Nephron (organoid): ENCODE data around the gene DIAPH2.

Experiments
- H3K27ac Mint-ChIP-seq, 3 experiments: 2 replicates each; pipeline ENCODE4 v1.8.0; 2020; ENCODE audit warnings: mixed read lengths in 3 of 3, mild to moderate bottlenecking in 2 of 3, moderate library complexity in 1 of 3
- H3K27me3 Mint-ChIP-seq: 2 replicates; pipeline ENCODE4 v1.8.0; 2021; ENCODE audit warnings: low read depth, mild to moderate bottlenecking, moderate library complexity, mixed read lengths
- H3K36me3 Mint-ChIP-seq: 2 replicates; pipeline ENCODE4 v1.8.0; 2020; ENCODE audit warnings: low read depth, mixed read lengths
- H3K4me1 Mint-ChIP-seq: 2 replicates; pipeline ENCODE4 v1.8.0; 2020; ENCODE audit warnings: mixed read lengths
- H3K4me3 Mint-ChIP-seq, 3 experiments: 2 replicates each; pipeline ENCODE4 v1.8.0; 2020; ENCODE audit warnings: mild to moderate bottlenecking in 3 of 3, mixed read lengths in 3 of 3, moderate library complexity in 2 of 3
- H3K9me3 Mint-ChIP-seq: 2 replicates; pipeline ENCODE4 v1.8.0; 2020; ENCODE audit warnings: mixed read lengths
- TF ChIP-seq, protein P1 (sequence below), 3 experiments: fragments of 200-600 bp; sonication (generic); IDR thresholded peaks; one replicate each; pipeline ENCODE4 v1.5.0; 2021; ENCODE audit warnings: antibody characterized with exemption in 3 of 3; ENCODE audit not compliant: unreplicated experiment in 3 of 3

The DIAPH2 gene

DNA sequence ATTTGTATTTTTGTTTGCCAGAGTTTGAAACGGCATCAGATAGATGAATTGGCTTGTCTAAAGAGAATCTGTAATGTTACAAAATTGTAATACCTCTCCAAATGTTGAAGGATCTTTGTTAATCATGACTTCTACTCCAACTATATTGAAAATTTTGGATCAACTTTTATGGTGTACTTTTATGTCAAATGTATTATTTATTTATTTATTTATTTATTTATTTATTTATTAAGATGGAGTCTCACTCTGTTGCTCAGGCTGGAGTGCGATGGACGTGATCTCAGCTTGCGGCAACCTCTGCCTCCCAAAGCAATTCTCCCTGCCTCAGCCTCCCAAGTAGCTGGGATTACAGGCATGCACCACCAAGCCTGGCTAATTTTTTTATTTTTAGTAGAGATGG, 235.0 kb downstream of the DIAPH2 start:
- Mint-ChIP-seq H3K4me1 (no peaks in the 10 kb centered on the region), H3K9me3 (no peaks in the 10 kb centered on the region), H3K27me3 (no peaks in the 10 kb centered on the region), H3K27ac (no peak overlapping the region), H3K36me3 (no peaks in the 10 kb centered on the region), H3K4me3 (no peak overlapping the region)
- TF ChIP-seq, protein P1, sequence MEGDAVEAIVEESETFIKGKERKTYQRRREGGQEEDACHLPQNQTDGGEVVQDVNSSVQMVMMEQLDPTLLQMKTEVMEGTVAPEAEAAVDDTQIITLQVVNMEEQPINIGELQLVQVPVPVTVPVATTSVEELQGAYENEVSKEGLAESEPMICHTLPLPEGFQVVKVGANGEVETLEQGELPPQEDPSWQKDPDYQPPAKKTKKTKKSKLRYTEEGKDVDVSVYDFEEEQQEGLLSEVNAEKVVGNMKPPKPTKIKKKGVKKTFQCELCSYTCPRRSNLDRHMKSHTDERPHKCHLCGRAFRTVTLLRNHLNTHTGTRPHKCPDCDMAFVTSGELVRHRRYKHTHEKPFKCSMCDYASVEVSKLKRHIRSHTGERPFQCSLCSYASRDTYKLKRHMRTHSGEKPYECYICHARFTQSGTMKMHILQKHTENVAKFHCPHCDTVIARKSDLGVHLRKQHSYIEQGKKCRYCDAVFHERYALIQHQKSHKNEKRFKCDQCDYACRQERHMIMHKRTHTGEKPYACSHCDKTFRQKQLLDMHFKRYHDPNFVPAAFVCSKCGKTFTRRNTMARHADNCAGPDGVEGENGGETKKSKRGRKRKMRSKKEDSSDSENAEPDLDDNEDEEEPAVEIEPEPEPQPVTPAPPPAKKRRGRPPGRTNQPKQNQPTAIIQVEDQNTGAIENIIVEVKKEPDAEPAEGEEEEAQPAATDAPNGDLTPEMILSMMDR (IDR thresholded peaks at IDR 0.05; ENCODE audit: unreplicated experiment in 3 of 3) = no peak

DNA sequence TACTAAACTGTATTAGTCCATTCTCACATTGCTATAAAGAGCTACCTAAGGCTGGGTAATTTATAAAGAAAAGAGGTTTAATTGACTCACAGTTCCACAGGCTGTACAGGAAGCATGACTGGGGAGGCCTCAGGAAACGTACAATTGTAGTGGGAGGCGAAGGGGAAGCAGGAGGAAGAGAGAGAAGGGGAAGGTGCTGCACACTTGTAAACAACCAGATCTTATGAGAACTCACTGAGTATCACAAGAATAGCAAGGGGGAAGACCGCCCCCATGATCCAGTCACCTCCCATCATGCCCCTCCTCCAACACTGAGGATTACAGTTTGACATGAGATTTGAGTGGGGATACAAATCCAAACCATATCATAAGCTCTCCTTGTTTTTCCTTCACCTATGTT, 239.9 kb downstream of the DIAPH2 start:
- Mint-ChIP-seq H3K36me3 (no peaks in the 10 kb centered on the region), H3K4me3 (no peak overlapping the region), H3K27ac (no peak overlapping the region), H3K27me3 (no peaks in the 10 kb centered on the region), H3K9me3 (no peaks in the 10 kb centered on the region), H3K4me1 (no peaks in the 10 kb centered on the region)
- TF ChIP-seq, protein P1 (IDR thresholded peaks at IDR 0.05; ENCODE audit: unreplicated experiment in 3 of 3) = no peak

DNA sequence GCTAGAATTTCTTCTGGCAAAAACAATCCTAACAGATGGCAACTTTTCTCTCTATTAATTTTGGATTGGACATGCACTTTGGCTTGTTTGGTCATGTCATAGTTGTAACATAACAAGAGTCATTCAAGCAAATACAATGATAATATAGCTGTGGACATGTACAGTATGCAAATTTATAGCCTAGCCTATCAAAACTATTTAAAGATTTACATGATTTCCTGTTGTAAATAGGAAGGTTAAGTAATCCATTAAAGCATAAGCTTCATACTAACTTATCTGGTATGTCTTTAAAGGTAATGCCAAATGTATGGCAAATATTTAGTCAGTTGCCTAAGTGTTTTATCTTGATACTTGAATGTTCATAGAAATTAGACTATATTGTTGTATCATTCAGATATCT, 244.4 kb downstream of the DIAPH2 start:
- Mint-ChIP-seq H3K27ac (no peak overlapping the region), H3K4me3 (no peak overlapping the region), H3K4me1 (no peaks in the 10 kb centered on the region), H3K9me3 (no peaks in the 10 kb centered on the region), H3K27me3 (no peaks in the 10 kb centered on the region), H3K36me3 (no peaks in the 10 kb centered on the region)
- TF ChIP-seq, protein P1 (IDR thresholded peaks at IDR 0.05; ENCODE audit: unreplicated experiment in 3 of 3) = no peak

DNA sequence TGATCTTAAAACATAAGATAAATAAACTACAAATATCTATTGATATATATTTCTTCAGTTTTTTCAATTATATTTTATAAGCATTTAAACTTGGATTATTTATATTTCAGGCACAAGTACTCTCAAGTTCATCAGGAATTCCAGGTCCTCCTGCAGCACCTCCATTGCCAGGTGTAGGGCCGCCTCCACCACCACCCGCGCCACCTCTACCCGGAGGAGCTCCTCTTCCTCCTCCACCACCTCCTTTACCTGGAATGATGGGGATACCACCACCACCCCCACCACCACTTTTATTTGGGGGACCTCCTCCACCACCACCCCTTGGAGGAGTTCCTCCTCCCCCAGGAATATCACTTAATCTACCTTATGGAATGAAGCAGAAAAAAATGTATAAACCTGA, 273.1 kb downstream of the DIAPH2 start:
- Mint-ChIP-seq H3K4me1 (no peaks in the 10 kb centered on the region), H3K36me3 (peaks cover 50% of the 10 kb centered on the region), H3K4me3 (no peak overlapping the region), H3K9me3 (peaks cover 40% of the 10 kb centered on the region), H3K27me3 (no peaks in the 10 kb centered on the region), H3K27ac (no peak overlapping the region)
- TF ChIP-seq, protein P1 (IDR thresholded peaks at IDR 0.05; ENCODE audit: unreplicated experiment in 3 of 3) = no peak

DNA sequence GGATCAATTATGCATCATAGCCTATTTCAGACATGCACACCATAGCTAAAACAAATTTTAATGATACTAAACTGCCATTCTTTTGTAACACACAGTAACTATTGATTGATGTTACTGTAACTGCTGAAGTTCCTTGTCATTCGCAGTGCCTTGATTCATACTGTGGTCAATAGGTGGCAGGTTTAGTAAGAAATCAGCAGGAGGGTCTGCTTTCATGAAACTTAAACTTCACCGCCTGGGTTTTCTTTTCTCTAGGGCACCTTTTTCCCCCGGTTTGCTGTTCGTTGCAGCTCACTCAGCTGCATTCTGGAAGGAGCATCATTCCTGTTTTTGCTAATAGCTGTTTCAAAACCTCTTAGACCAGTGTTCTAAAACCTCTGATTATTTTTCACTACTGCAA, 287.2 kb downstream of the DIAPH2 start:
- Mint-ChIP-seq H3K36me3 (peaks cover 28% of the 10 kb centered on the region), H3K4me3 (no peak overlapping the region), H3K27ac (no peak overlapping the region), H3K9me3 (peaks cover 30% of the 10 kb centered on the region), H3K27me3 (no peaks in the 10 kb centered on the region), H3K4me1 (no peaks in the 10 kb centered on the region)
- TF ChIP-seq, protein P1 (IDR thresholded peaks at IDR 0.05; ENCODE audit: unreplicated experiment in 3 of 3) = peak in 1 of 3 experiments; percentile 12

DNA sequence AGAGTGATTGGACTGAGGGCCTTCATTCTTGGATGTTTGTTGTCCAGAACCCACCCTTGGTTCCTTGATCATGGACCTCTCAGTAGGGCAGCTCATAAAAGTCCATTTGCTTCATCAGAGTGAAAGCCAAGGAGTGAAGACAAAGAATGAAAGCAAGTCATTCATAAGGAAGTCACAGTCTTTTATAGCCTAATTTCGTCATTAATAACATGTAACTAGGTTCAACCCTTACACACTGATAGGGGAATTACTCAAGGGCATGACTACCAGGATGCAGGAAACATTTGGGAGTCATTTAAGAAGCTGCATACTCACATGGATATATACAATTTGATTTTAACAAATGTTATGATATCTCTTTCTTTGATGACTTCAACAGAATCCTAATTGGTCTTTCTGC, 294.3 kb downstream of the DIAPH2 start:
- Mint-ChIP-seq H3K4me3 (no peak overlapping the region), H3K36me3 (no peaks in the 10 kb centered on the region), H3K27ac (no peak overlapping the region), H3K4me1 (no peaks in the 10 kb centered on the region), H3K9me3 (no peaks in the 10 kb centered on the region), H3K27me3 (no peaks in the 10 kb centered on the region)
- TF ChIP-seq, protein P1 (IDR thresholded peaks at IDR 0.05; ENCODE audit: unreplicated experiment in 3 of 3) = no peak
